WTC11 (cell line): Measurements from ENCODE around the gene CHRM5. TPM values are rescaled to one million over a fixed set of nuclear protein-coding genes. Genes with fewer than 3 reads are reported as not detected.

Experiments
- ATAC-seq: fragments of 200-7000 bp; cut with Tn5 transposase; 2 replicates; pipeline ENCODE4 v1.10.0; 2021; ENCODE audit warnings: mild to moderate bottlenecking, moderate library complexity
- CTCF ChIA-PET: fragments of 300-600 bp; sonication (Branson Sonifier 250); formaldehyde crosslinking; loops from one replicate; lab custom pipeline; 2021; ENCODE audit warnings: antibody characterized with exemption; lab: Charles Lee
- POLR2A ChIA-PET: fragments of 350-600 bp; sonication (Branson Sonifier 250); formaldehyde crosslinking; loops from one replicate; lab custom pipeline; 2021; ENCODE audit warnings: antibody characterized with exemption; lab: Charles Lee
- DNase-seq: peaks from one replicate; pipeline ENCODE4 v3.0.0; 2021; ENCODE audit warnings: low spot score
- H3K27ac Mint-ChIP-seq: 2 replicates; pipeline ENCODE4 v1.8.0; 2021; ENCODE audit warnings: mixed read lengths
- H3K27me3 Mint-ChIP-seq: 2 replicates; pipeline ENCODE4 v1.8.0; 2021; ENCODE audit warnings: low read depth, mild to moderate bottlenecking, moderate library complexity, mixed read lengths
- H3K36me3 Mint-ChIP-seq: 2 replicates; pipeline ENCODE4 v1.8.0; 2021; ENCODE audit warnings: mixed read lengths
- H3K4me1 Mint-ChIP-seq: 2 replicates; pipeline ENCODE4 v1.8.0; 2022; ENCODE audit warnings: mixed read lengths
- H3K4me3 Mint-ChIP-seq: 2 replicates; pipeline ENCODE4 v1.8.0; 2021; ENCODE audit warnings: mild to moderate bottlenecking, moderate library complexity, mixed read lengths
- H3K9me3 Mint-ChIP-seq: 2 replicates; pipeline ENCODE4 v1.8.0; 2021; ENCODE audit warnings: mixed read lengths
- ESRRA ChIP-seq: sonication (generic); formaldehyde crosslinking; IDR thresholded peaks from 2 replicates; pipeline ENCODE4 v1.8.1; 2022; ENCODE audit warnings: mild to moderate bottlenecking, missing genetic modification reagents, borderline replicate concordance
- NR3C1 ChIP-seq: sonication (generic); formaldehyde crosslinking; conservative IDR thresholded peaks from 2 replicates; pipeline ENCODE4 v1.8.1; 2023; ENCODE audit warnings: low read depth, mild to moderate bottlenecking, missing genetic modification reagents
- OVOL2 ChIP-seq: fragments of 250-450 bp; sonication (Bioruptor Pico); IDR thresholded peaks from 2 replicates; pipeline ENCODE4 v1.9.0; 2021; ENCODE audit warnings: mild to moderate bottlenecking, borderline replicate concordance
- PRRX2 ChIP-seq: fragments of 250-450 bp; sonication (Bioruptor Pico); IDR thresholded peaks from 2 replicates; pipeline ENCODE4 v1.8.0; 2021; ENCODE audit warnings: mild to moderate bottlenecking
- RELA ChIP-seq: sonication (generic); formaldehyde crosslinking; IDR thresholded peaks from 2 replicates; pipeline ENCODE4 v1.8.1; 2022; ENCODE audit warnings: missing genetic modification reagents, mild to moderate bottlenecking, borderline replicate concordance
- RORB ChIP-seq: fragments of 250-450 bp; sonication (Bioruptor Pico); IDR thresholded peaks from 2 replicates; pipeline ENCODE4 v1.9.0; 2021; ENCODE audit warnings: mild to moderate bottlenecking
- SOX15 ChIP-seq: fragments of 250-450 bp; sonication (Bioruptor Pico); IDR thresholded peaks from 2 replicates; pipeline ENCODE4 v1.9.0; 2021; ENCODE audit warnings: mild to moderate bottlenecking
- SP1 ChIP-seq: sonication (generic); formaldehyde crosslinking; conservative IDR thresholded peaks from 2 replicates; pipeline ENCODE4 v1.8.1; 2022; ENCODE audit warnings: missing genetic modification reagents
- TEAD4 ChIP-seq: sonication (generic); formaldehyde crosslinking; IDR thresholded peaks from 2 replicates; pipeline ENCODE4 v1.8.0; 2022; ENCODE audit warnings: mild to moderate bottlenecking, missing genetic modification reagents
- ZNF232 ChIP-seq: sonication (generic); formaldehyde crosslinking; IDR thresholded peaks from 2 replicates; pipeline ENCODE4 v1.8.0; 2022; ENCODE audit warnings: mild to moderate bottlenecking, missing genetic modification reagents
- total RNA-seq: library from RNA; stranded (reverse); gene quantifications from 3 replicates; pipeline ENCODE4 v1.2.3, GENCODE V29; 2021
- TF ChIP-seq, protein P1 (sequence below): sonication (generic); formaldehyde crosslinking; IDR thresholded peaks from 2 replicates; pipeline ENCODE4 v1.8.1; 2023; ENCODE audit warnings: mild to moderate bottlenecking, moderate library complexity, missing genetic modification reagents
- TF ChIP-seq, protein P2 (sequence below): sonication (generic); formaldehyde crosslinking; IDR thresholded peaks from 2 replicates; pipeline ENCODE4 v1.8.0; 2022; ENCODE audit warnings: mild to moderate bottlenecking, missing genetic modification reagents
- TF ChIP-seq, protein P3 (sequence below): sonication (generic); formaldehyde crosslinking; IDR thresholded peaks from 2 replicates; pipeline ENCODE4 v1.8.0; 2022; ENCODE audit warnings: mild to moderate bottlenecking, missing genetic modification reagents
- TF ChIP-seq, protein P4 (sequence below): sonication (generic); formaldehyde crosslinking; IDR thresholded peaks from 2 replicates; pipeline ENCODE4 v1.8.0; 2023; ENCODE audit warnings: mild to moderate bottlenecking, missing genetic modification reagents
- TF ChIP-seq, protein P5 (sequence below): fragments of 250-450 bp; sonication (Bioruptor Pico); IDR thresholded peaks from 2 replicates; pipeline ENCODE4 v2.1.2; 2022; ENCODE audit warnings: mild to moderate bottlenecking, moderate library complexity
- TF ChIP-seq, protein P6 (sequence below): sonication (generic); formaldehyde crosslinking; IDR thresholded peaks from 2 replicates; pipeline ENCODE4 v1.8.0; 2023; ENCODE audit warnings: missing genetic modification reagents, mild to moderate bottlenecking, borderline replicate concordance

CHRM5 gene
- total RNA-seq, 1 experiment from 2014 or later, result not detected

DNA sequence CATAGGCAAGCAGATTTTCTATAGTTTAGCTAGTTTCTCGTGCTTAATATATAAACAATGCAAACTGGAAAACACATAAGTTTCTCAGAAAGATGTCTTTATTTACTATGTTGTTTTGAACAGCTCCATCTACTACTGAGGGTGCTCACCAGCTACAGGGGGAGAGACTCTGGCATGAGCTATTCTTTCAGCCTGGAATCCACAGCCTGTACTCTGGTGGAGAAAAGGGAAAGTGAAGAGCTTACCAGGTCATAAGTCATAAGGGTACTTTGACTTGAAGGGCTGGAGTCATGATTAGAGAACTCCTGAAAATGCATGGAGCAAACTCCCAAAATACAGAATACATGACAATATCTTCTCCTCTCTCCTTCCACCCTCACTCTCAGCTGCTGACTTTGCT, 75.1 kb downstream of the CHRM5 start:
- Mint-ChIP-seq H3K4me1 (peaks cover 11% of the 10 kb centered on the region), H3K27me3 (peaks cover 34% of the 10 kb centered on the region), H3K36me3 (no peaks in the 10 kb centered on the region), H3K27ac (no peak overlapping the region), H3K9me3 (no peaks in the 10 kb centered on the region), H3K4me3 (no peak overlapping the region)
- no peak for ATAC-seq
- ChIA-PET CTCF (no interaction called here), POLR2A (no interaction called here)
- DNase-seq, result no peak
- TF ChIP-seq NR3C1 (CRISPR knock-in tag) (no peak), RELA (no peak), ZNF232 (CRISPR knock-in tag) (no peak), TEAD4 (CRISPR knock-in tag) (no peak), RORB (no peak)
- TF ChIP-seq, protein P1, sequence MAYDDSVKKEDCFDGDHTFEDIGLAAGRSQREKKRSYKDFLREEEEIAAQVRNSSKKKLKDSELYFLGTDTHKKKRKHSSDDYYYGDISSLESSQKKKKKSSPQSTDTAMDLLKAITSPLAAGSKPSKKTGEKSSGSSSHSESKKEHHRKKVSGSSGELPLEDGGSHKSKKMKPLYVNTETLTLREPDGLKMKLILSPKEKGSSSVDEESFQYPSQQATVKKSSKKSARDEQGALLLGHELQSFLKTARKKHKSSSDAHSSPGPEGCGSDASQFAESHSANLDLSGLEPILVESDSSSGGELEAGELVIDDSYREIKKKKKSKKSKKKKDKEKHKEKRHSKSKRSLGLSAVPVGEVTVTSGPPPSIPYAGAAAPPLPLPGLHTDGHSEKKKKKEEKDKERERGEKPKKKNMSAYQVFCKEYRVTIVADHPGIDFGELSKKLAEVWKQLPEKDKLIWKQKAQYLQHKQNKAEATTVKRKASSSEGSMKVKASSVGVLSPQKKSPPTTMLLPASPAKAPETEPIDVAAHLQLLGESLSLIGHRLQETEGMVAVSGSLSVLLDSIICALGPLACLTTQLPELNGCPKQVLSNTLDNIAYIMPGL, result no peak

DNA sequence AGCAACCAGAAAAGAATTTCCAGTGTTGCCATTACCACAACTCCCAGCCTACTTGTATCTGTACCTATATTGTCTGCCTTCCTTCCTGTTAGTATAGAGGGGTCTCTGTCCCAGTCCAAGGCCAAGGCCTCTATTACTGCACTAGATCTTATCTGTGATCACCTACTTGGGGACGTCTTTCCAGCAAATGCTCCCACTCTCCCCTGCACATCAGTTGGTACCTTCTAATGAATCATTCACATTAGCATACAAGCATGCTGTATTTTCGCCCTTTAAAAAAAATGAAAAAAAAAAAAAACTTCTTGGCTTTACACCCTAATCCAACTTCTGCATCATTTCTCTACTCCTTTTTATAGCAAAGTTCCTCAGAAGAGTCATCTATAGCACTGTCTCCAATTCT, 75.5 kb downstream of the CHRM5 start:
- ChIA-PET POLR2A (no interaction called here), CTCF (no interaction called here)
- ATAC-seq (no peak), DNase-seq (no peak)
- Mint-ChIP-seq H3K4me3 (no peak overlapping the region), H3K4me1 (peaks cover 11% of the 10 kb centered on the region), H3K36me3 (no peaks in the 10 kb centered on the region), H3K27ac (no peak overlapping the region), H3K27me3 (peaks cover 34% of the 10 kb centered on the region), H3K9me3 (peaks cover 3% of the 10 kb centered on the region; the same call in 1 of the 2 replicates)
- TF ChIP-seq, protein P2, sequence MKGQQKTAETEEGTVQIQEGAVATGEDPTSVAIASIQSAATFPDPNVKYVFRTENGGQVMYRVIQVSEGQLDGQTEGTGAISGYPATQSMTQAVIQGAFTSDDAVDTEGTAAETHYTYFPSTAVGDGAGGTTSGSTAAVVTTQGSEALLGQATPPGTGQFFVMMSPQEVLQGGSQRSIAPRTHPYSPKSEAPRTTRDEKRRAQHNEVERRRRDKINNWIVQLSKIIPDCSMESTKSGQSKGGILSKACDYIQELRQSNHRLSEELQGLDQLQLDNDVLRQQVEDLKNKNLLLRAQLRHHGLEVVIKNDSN (CRISPR knock-in tag), result no peak
- TF ChIP-seq OVOL2 (CRISPR knock-in tag), result no peak
- TF ChIP-seq, protein P3, sequence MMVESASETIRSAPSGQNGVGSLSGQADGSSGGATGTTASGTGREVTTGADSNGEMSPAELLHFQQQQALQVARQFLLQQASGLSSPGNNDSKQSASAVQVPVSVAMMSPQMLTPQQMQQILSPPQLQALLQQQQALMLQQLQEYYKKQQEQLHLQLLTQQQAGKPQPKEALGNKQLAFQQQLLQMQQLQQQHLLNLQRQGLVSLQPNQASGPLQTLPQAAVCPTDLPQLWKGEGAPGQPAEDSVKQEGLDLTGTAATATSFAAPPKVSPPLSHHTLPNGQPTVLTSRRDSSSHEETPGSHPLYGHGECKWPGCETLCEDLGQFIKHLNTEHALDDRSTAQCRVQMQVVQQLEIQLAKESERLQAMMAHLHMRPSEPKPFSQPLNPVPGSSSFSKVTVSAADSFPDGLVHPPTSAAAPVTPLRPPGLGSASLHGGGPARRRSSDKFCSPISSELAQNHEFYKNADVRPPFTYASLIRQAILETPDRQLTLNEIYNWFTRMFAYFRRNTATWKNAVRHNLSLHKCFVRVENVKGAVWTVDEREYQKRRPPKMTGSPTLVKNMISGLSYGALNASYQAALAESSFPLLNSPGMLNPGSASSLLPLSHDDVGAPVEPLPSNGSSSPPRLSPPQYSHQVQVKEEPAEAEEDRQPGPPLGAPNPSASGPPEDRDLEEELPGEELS (CRISPR knock-in tag), result no peak
- no peak for TF ChIP-seq PRRX2 (CRISPR knock-in tag)
- TF ChIP-seq, protein P4, sequence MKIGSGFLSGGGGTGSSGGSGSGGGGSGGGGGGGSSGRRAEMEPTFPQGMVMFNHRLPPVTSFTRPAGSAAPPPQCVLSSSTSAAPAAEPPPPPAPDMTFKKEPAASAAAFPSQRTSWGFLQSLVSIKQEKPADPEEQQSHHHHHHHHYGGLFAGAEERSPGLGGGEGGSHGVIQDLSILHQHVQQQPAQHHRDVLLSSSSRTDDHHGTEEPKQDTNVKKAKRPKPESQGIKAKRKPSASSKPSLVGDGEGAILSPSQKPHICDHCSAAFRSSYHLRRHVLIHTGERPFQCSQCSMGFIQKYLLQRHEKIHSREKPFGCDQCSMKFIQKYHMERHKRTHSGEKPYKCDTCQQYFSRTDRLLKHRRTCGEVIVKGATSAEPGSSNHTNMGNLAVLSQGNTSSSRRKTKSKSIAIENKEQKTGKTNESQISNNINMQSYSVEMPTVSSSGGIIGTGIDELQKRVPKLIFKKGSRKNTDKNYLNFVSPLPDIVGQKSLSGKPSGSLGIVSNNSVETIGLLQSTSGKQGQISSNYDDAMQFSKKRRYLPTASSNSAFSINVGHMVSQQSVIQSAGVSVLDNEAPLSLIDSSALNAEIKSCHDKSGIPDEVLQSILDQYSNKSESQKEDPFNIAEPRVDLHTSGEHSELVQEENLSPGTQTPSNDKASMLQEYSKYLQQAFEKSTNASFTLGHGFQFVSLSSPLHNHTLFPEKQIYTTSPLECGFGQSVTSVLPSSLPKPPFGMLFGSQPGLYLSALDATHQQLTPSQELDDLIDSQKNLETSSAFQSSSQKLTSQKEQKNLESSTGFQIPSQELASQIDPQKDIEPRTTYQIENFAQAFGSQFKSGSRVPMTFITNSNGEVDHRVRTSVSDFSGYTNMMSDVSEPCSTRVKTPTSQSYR (CRISPR knock-in tag), result no peak
- TF ChIP-seq ESRRA (CRISPR knock-in tag), result no peak
- TF ChIP-seq SP1 (CRISPR knock-in tag), result no peak
- TF ChIP-seq, protein P5, sequence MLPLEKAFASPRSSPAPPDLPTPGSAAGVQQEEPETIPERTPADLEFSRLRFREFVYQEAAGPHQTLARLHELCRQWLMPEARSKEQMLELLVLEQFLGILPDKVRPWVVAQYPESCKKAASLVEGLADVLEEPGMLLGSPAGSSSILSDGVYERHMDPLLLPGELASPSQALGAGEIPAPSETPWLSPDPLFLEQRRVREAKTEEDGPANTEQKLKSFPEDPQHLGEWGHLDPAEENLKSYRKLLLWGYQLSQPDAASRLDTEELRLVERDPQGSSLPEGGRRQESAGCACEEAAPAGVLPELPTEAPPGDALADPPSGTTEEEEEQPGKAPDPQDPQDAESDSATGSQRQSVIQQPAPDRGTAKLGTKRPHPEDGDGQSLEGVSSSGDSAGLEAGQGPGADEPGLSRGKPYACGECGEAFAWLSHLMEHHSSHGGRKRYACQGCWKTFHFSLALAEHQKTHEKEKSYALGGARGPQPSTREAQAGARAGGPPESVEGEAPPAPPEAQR (CRISPR knock-in tag), result no peak
- TF ChIP-seq, protein P6, sequence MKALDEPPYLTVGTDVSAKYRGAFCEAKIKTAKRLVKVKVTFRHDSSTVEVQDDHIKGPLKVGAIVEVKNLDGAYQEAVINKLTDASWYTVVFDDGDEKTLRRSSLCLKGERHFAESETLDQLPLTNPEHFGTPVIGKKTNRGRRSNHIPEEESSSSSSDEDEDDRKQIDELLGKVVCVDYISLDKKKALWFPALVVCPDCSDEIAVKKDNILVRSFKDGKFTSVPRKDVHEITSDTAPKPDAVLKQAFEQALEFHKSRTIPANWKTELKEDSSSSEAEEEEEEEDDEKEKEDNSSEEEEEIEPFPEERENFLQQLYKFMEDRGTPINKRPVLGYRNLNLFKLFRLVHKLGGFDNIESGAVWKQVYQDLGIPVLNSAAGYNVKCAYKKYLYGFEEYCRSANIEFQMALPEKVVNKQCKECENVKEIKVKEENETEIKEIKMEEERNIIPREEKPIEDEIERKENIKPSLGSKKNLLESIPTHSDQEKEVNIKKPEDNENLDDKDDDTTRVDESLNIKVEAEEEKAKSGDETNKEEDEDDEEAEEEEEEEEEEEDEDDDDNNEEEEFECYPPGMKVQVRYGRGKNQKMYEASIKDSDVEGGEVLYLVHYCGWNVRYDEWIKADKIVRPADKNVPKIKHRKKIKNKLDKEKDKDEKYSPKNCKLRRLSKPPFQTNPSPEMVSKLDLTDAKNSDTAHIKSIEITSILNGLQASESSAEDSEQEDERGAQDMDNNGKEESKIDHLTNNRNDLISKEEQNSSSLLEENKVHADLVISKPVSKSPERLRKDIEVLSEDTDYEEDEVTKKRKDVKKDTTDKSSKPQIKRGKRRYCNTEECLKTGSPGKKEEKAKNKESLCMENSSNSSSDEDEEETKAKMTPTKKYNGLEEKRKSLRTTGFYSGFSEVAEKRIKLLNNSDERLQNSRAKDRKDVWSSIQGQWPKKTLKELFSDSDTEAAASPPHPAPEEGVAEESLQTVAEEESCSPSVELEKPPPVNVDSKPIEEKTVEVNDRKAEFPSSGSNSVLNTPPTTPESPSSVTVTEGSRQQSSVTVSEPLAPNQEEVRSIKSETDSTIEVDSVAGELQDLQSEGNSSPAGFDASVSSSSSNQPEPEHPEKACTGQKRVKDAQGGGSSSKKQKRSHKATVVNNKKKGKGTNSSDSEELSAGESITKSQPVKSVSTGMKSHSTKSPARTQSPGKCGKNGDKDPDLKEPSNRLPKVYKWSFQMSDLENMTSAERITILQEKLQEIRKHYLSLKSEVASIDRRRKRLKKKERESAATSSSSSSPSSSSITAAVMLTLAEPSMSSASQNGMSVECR, result no peak
- no peak for TF ChIP-seq SOX15
